NCI-H1048 (cell line): ENCODE data around the gene RPN1.
"Not testable (repeated sequence)": the region's sequence is repeated elsewhere in the genome, so short reads cannot be mapped to it uniquely, and the experiment has no call there.

Experiments
- DNase-seq: peaks from one replicate; lab custom pipeline; 2025; lab: John Stamatoyannopoulos, UW

RPN1 gene

DNA sequence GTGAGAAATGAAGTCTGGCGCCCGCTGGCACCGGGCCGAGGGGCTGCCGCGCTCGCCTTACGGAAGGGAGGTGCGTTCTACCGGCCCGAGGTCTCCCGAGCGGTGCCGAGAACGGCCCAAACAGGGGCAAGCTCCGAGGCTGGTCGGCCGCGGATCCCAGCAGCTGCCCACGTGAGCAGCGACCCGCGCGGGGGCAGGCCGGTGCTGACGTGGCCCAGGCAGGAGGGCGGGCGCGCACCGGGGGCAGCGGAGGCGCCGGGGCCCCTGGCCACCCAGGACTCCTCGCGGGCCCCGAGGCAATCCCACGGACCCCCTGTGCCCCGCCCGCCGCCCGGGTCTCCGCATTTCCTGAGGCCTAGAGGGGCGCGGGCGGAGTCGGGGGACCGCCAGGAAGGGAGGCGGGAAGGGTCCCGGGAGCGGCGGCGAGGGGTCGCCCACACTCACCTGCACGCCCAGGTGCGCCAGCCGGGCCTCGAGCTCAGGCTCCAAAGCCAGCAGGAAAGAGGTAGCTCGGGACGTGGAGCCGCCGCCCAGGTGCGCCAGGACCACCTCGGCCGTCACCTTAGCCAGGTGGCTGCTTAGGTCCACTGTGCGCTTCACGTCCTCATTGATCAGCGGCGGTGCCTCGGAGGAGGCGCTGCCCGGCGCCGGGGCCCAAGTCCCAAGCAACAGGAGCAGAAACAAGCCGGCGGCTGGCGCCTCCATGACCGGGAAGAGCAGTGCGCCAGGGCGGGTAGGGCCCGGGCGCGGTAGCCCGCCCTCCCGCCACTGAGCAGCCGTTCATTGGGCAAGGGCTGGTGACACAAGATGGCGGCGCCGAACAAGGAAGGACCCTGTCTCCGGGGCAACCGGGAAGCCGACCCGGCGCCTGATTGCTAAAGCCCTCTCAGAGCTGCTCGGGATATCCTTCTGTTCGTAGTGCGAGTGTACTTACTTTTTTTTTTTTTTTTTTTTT, at the start of gene RPN1:
Gene RPN1, minus strand, starts transcription at position 723 of the 955 bp plus-strand sequence. Its CDS starts 18 bp downstream, at position 705.
- DNase-seq = peak; percentile 85

DNA sequence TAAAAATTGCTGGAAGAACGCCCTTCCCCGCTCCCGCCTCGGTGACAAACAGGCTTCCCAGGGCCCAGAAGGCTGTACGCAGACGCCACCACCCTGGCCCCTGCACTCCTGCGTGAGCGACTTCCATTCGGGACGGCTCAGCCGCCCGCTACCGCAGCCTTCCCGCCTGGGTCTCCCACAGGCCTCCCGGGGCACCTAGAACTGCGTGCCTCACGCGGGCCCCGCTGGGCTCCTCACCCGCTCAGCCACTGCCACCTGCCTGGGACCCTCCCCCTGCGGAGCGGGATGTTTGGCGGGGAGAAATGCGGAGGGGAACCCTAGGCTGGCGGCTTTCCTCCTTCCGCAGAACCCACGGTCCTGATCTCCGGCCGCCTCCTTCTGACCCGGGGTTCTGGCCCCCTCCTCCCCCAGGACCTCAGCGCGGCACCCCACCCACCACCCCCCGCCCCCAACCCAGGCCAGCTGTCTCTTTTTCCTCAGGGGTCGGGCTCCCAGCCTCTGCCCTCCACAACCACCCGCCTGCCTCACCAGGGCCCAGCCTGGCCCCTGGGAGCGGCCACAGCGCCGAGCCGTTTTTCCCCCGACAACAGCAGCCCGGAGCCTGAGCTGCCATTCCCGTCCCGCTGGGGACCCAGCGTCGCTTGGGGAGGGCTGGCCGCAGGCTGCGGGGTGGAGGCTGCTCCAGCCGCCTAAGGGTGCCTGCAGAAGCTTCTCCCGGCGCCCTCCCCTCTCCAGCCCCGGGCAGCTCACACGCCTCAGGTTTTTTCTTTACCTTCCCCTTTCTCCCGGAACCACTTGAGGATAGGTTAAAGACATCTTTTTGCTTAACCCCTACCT, 47.8 kb upstream of the RPN1 start:
- no peak for DNase-seq

- no peak for DNase-seq
Measured at GRCh38 chr3:128697341-128697740, 46.7 kb upstream of the RPN1 start.

DNA sequence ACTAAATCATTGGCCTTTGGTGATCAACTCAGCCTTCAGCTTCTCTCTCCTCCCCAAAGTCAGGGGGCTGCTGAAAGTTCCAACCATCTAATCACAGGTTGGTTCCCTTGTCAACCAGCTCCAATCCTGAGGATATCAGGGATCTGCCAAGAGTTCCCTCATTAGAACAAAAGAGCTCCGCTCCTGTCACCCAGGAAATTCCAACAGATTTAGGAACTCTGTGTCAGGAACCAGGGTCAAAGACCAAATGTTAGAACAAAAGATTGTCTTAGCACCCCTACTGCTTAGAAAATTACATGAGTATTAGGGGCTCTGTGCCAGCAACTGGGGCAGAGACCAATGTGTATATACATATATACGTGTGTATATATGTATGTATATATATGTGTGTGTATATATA, 43.1 kb upstream of the RPN1 start:
- DNase-seq = no peak

- DNase-seq = no peak
Measured at GRCh38 chr3:128689060-128689459, 38.4 kb upstream of the RPN1 start.

- DNase-seq = no peak
Measured at GRCh38 chr3:128686465-128686864, 35.8 kb upstream of the RPN1 start.

- DNase-seq = no peak
Measured at GRCh38 chr3:128684986-128685726, 34.5 kb upstream of the RPN1 start.

DNA sequence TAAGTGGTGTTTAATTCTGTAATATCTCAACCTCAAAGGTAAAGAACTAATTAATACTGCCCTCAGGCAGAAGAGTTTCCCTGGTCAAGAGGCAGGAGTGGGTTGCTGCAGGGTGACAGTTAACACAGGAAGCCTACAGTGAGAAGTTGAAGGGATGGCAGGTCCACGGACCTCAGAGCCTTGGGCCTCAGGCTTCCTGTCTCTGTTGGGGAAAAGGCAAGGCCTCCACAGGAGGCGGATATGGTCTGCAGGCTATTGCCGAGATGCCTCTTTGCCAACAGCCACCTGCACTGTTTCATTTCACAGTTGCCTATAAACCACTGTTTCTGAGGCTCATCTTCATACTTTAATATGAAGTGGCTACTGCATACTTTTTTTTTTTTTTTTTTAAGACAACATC, 33.3 kb upstream of the RPN1 start:
- DNase-seq = no peak

DNA sequence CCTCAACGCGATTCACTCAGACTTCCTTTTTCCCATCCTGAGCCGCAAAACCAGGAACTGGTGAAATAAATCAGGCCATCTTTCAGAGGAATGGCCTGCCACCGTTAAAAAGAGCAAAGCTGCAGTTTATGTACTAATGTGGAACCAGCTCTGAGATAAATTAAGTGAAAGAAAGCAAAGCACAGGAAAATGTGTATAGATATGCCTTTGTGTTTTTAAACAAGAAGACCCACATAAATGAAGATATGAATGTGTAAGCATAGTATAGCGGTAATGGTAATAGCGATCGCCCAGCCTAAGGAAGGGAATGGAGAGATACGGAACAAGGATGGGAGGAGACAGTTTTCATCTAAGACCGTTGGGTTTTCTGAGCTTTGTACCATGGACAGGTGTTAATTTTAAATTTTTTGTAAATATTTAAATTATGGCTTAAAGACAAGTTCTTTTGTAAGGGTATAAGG, 30.8 kb upstream of the RPN1 start:
- DNase-seq = no peak

DNA sequence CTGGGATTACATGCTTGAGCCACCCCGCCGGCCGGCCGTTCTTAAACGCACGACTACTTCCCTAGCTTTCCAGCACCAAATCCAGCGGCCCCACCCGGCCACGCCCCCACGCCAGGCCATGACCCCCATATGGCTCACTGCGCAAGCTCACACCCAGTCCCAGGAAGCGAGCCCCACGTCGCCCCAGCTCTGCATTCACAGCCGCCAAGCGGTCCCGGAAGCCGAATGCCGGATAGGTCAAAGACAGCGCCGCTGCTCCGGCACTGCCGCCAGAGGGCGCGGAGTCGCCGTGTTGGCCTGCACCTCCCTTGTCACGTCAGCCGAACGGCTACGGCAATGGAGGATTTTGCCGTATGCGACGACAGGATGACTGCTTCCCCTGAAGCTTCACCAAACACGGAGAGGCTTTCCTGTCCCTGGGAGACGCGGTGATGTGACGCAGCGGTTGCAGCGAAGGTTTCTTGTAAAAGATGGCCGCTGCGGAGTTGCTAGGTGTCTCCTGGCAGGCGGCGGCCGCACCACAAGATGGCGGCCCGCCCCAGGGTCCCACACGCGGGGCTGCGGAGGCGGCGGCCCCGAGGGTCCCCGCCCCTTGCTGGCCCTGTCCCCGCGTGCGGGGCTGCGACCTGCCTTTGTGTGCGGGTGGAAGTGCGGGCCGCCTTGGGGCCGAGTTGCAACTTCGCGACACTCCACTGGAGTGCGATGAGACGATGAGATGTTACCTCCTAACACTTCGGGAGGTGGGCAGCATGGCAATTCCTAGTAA, 30.2 kb upstream of the RPN1 start:
- DNase-seq = no peak

DNA sequence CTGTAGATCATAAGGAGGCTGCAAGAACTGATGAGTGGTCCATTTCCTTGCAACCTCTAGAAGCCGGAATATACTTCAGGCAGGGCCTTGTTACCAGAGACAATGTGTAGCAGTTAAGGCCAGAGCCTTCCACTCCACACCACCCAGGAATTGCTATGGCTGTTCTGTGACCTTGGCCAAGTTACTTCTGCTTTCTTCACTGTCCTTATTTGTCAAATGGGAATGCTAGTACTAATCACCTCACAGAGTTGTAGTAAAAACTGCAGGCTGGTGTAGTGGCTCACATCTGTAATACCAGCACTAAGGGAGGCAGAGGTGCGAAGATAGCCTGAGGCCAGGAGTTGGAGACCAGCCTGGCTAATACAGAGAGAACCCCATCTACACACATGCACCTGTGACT, 28.7 kb upstream of the RPN1 start:
- DNase-seq = no peak

DNA sequence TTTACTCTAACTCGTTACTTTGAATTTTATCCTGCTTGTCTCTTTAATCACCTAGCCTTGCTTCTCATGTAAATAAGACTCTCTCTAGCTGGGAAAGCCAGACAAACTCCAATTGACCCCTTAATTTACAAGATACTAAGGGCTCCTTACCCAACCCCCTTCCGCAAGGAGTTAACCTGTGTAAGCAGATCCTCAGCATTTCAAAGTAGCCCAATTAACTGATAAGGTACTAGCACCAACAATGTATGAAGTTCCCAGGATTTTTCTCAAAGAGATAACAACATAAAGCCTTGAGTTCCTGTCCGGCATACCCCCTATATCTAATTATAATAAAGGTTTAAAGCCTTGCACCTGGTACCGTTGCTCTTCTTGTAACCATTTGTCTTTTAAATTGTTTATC, 25.2 kb upstream of the RPN1 start:
- not testable (repeated sequence) for DNase-seq

DNA sequence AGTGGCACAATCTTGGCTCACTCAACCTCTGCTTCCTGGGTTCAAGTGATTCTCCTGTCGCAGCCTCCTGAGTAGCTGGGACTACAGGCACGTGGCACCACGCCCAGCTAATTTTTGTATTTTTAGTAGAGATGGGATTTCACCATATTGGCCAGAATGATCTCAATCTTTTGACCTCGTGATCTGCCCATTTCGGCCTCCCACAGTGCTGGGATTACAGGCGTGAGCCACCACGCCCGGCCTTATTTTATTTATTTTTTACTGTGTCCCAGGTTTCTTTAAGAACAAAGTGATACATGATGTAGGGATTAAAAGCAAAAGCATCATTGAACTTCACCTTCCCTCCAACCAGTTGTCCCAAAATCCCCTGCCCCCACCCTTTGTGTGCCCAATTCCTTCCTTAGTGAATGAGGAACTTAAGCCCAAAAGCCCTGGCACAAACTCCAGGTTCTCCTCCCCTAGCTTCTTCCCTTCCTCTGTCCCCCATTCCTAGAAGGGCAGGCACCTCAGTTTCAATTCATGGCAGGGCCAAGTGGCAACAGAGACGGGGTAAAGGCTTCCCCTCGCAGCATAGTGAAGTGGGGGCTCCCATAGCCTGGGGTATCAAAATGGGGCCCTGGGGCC, 23.7 kb upstream of the RPN1 start:
- DNase-seq = no peak

- no peak for DNase-seq
Measured at GRCh38 chr3:128667641-128668040, 17.0 kb upstream of the RPN1 start.

DNA sequence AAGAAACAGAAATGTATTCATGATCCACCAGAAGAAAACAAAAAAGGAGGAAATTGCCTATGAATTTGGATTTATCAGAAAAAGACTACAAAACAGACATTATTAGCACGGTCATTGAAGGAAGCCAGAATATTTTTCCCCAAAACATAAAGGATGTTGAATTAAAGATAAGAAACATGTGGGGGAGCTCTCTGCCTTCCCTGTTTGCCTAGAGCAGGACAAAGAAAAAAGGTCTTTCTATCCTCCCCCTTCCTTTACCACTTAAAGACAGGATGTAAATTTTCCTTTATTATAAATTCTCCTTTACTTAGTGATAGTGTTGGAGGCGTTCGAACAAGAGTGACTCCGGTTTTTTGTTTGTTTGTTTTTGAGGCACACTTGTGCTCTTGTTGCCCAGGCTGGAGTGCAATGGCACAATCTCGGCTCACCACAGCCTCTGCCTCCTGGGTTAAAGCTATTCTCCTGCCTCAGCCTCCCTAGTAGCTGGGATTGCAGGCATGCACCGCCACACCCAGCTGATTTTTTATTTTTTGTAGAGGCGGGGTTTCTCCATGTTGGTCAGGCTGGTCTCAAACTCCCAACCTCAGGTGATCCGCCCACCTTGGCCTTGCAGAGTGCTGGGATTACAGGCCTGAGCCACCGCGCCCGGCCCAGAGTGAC, 14.9 kb upstream of the RPN1 start:
- no peak for DNase-seq

DNA sequence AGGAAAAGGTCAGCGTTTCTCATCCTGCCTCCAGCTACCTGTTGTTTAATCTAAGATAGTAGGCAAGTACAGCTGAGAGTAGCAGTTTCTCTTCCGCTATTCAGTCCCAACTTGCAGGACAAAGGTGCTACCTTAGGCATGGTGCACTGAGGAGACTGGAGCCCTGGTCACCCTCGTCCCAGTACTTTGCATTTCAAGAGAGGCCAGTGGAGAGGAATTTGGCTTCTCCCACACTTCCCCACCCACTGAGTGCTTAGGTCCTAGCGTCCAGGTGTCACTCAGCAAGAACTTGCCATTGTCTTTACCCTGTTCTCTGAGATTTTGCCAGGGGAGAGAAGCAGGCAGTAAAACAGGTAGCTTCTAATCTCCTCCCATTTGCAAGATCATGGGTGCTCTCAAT, 12.5 kb upstream of the RPN1 start:
- DNase-seq = no peak

DNA sequence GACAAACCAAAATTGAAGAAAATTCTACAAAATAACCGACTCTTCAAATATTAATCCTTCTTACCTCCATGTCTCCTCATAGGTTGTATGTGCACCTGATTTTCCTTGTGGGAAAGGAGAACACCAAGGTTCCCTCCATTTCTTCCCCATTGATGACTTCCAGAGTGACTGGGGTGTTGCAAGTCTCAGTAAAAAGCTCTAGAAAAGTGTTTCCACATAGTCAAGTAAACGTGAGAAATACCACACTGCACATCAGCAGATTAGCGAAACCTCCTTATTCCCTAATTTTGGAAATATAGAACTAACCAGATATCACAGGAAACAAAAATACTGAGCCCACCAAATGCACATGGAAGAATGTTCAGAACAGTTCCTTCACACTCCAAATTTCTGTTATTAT, 4.9 kb upstream of the RPN1 start:
- DNase-seq = no peak

- DNase-seq = not testable (repeated sequence)
Measured at GRCh38 chr3:128653993-128654805, 3.6 kb upstream of the RPN1 start.

GRCh38 chr3:128653383-128653992, 2.9 kb upstream of the RPN1 start:
- not testable (repeated sequence) for DNase-seq
